Measurements from ENCODE around the gene CUL3.

GRCh38 chr2:224461391-224461790 lies 123.8 kb downstream of the CUL3 start:
- TF ChIP-seq CTCF (IDR thresholded peaks at IDR 0.05; ENCODE audit: low read length) (no peak), EZH2 (IDR thresholded peaks at IDR 0.05; ENCODE audit: borderline replicate concordance, low read length) (no peak)
